DMS114 treated with DMSO at 0.1 percent for 48 hours (cell line): ENCODE measurements around the gene UGT1A1.
"Not testable (repeated sequence)": the region's sequence is repeated elsewhere in the genome, so short reads cannot be mapped to it uniquely, and the experiment has no call there.

Experiments used
- DNase-seq: peaks from one replicate; lab custom pipeline; 2025; ENCODE audit not compliant: unreplicated experiment; lab: John Stamatoyannopoulos, UW

Gene UGT1A1

DNA sequence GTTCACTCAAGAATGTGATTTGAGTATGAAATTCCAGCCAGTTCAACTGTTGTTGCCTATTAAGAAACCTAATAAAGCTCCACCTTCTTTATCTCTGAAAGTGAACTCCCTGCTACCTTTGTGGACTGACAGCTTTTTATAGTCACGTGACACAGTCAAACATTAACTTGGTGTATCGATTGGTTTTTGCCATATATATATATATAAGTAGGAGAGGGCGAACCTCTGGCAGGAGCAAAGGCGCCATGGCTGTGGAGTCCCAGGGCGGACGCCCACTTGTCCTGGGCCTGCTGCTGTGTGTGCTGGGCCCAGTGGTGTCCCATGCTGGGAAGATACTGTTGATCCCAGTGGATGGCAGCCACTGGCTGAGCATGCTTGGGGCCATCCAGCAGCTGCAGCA, at the start of gene UGT1A1:
TSS of gene UGT1A1 (plus strand) at position 228 of the 400 bp plus-strand sequence. CDS start at position 246, 18 bp downstream.
- no peak for DNase-seq

DNA sequence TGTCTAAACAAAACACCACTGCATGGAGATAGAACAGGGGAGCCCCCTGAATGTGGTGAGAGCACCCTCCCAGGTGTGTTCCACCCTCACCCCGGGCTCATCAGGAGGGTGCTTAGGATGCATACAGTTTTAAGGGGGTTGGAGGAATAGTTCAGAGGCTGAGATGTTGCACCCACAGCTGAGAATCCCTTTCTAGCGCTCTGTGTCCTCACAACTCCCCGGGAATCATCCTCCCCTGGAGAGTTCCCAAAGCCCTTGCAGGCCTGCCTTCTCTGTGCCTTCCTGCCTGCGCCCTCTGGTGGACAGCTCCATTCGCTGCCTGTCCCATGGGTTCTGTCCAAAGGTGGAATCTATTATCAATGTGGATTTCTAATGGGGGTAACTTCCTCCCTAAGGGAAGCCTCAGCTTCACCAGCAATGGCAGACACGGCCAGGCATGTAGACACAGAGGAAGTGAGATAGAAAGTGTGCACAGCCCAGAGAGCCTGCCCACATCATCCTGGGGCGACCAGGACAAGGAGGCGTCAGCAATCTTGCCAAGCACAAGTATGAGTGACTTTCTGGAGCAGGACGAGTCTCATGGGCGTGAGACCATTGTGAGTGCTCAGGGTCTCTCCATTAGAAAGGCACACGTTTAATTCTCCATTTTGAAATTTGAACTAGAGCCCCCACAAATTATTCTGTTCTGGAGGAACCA, 48.6 kb upstream of the UGT1A1 start:
- DNase-seq: peak; percentile 28

DNA sequence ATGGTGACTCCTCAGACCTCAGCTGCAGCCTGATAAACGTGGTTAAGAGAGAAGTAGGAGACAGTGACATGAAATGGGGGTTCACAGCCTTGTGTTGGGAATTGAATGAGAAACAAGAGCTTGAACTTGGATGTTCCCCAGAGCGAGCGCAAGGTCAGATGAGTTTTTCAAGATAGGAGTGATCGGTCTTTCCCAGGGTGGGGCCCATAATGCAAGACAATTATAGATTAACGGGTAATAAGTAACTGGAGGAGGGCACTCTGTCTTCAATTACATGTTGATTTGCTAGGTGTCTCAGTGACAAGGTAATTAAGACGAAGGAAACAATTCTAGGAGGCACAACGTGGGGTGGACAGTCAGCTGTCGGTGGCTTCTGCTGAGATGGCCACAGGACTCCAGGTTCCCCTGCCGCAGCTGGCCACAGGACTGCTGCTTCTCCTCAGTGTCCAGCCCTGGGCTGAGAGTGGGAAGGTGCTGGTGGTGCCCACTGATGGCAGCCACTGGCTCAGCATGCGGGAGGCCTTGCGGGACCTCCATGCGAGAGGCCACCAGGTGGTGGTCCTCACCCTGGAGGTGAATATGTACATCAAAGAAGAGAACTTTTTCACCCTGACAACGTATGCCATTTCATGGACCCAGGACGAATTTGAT, 47.3 kb upstream of the UGT1A1 start, which contains the start of gene UGT1A5:
TSS of gene UGT1A5 (plus strand) at position 297 of the 651 bp plus-strand sequence. CDS start at position 382, 85 bp downstream.
- no peak for DNase-seq

GRCh38 chr2:233713262-233713615, 46.8 kb upstream of the UGT1A1 start:
- no peak for DNase-seq

DNA sequence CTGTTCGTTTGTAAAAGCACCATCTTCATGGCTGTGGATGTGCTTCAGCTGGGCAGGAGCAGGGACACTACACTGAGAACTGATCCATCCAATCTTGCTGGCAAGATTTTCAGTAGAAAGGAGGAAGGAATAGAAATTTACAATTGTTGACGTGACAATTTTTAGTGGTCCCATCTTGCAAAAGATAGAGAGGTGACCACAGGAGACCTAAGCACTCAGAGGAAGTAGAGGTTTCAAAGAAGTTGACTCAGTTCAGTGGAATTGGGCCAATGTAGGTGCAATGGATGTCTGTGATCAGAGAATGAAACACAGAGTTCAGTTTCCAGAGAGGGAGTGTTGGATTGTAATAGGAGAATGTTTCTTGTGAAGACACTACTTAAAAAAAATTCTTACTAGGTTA, 45.9 kb upstream of the UGT1A1 start:
- no peak for DNase-seq

- DNase-seq: no peak
These were observed 41.5 kb upstream of the UGT1A1 start, which contains the start of gene UGT1A4 for GRCh38 chr2:233718552-233718951. UGT1A4 (plus strand) TSS chr2:233718736; CDS start chr2:233718821, 85 bp downstream.

GRCh38 chr2:233728723-233729301, 31.3 kb upstream of the UGT1A1 start, which contains the start of gene UGT1A3:
UGT1A3 (plus strand) TSS chr2:233729042; CDS start chr2:233729127, 85 bp downstream.
- DNase-seq: no peak

DNA sequence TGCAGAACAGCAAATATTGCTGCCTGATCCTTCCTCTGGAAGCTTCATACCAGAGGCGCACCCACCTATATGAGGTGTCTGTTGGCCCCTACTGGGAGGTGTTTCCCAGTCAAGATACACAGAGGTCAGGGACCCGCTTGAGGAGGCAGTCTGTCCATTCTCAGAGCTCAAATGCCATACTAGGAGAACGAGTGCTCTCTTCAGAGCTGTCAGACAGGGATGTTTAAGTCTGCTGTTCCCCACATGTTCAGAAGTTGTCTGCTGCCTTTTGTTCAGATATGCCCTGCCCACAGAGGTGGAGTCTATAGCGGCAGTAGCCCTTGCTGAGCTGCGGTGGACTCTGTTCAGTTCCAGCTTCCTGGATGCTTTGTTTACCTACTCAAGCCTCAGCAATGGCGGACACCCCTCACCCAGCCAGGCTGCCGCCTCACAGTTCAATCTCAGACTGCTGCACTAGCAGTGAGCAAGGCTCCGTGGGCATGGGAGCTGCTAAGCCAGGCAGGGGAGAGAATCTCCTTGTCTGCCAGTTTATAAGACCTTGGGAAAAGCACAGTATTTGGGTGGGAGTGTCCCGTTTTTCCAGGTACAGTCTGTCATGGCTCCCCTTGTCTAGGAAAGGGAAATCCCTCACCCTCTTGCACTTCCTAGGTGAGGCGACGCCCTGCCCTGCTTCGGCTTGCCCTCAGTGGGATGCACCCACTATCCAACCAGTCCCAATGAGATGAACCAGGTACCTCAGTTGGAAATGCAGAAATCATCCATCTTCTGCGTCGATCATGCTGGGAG, 23.0 kb upstream of the UGT1A1 start:
- DNase-seq: not testable (repeated sequence)

DNA sequence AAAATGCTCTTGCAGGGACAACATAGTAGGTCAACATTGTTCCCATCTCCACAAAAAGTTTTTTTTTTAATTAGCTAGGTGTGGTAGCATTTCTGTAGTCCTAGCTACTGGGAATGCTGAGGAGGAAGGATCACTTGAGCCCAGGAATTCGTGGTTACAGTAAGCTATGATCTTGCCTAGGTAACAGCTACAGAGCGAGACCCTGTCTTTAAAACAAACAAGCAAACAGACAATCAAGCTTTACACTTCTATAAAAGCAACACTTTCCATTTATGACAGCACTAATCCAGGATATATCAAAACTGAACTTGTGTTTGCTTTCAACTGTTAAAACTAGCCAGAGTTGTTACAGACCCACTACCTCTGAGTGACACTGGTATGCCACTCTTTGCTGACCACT, 19.2 kb upstream of the UGT1A1 start:
- DNase-seq: no peak

GRCh38 chr2:233743464-233744259, 16.4 kb upstream of the UGT1A1 start:
- no peak for DNase-seq

DNA sequence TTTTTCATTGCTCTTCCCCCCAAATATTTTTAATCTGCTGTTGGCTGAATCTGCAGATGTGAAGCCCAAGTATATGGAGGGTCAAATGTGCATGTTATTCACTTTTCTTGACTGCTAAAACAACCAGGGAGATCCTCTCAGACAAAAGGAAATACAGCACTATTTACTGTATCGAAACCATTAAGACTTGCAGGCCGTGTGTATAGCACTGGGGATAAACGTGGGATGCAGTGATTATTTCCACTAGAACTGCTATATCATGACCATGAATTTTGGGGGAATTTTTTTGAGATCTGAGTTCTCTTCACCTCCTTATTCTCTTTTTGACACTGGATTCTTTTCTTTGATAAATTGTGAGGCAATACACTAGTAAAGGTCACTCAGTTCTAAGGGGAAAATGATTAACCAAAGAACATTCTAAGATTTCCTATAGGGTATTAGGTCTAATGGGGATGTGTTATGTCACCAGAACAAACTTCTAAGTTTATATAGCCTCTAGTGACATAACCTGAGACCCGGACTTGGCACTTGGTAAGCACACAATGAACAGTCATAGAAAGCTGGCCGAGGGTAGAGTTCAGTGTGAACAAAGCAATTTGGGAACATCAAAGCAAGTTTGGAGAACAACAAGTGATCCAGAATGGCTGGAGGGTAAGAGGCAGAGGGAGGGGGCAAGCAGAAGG, 14.9 kb upstream of the UGT1A1 start:
- DNase-seq: no peak

- not testable (repeated sequence) for DNase-seq
These were observed 14.2 kb upstream of the UGT1A1 start for GRCh38 chr2:233745838-233746237.

DNA sequence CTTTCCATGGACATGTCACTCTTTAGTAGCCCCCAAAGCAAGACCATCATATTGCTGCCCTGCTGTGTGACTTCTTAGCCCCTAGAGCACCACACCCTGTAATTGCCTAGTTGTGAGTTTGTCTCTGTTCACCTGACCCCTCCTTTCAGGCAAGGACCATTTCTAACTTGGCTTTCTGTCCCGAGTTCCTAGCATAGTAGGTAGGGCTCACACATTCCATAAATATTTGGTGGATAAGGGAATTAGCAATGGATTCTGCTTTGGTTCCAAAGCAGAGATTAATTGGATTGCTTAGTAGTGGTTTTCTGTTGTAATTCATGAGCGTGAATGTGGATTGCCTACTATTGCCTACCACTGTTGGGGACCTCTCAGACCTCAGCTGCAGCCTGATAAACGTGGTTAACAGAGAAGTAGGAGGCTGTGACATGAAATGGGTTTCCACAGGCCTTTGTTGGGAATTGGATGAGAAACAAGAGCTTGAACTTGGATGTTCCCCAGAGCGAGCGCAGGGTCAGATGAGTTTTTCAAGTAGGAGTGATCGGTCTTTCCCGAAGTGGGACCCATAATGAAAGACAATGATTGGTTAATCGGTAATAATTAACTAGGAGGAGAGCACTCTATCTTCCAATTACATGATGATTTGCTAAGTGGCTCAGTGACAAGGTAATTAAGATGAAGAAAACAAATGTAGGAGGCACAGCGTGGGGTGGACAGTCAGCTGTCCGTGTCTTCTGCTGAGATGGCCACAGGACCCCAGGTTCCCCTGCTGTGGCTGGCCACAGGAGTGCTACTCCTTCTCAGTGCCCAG, 13.4 kb upstream of the UGT1A1 start:
- DNase-seq: no peak

- DNase-seq: no peak
These were observed 12.9 kb upstream of the UGT1A1 start for GRCh38 chr2:233747283-233747544.

DNA sequence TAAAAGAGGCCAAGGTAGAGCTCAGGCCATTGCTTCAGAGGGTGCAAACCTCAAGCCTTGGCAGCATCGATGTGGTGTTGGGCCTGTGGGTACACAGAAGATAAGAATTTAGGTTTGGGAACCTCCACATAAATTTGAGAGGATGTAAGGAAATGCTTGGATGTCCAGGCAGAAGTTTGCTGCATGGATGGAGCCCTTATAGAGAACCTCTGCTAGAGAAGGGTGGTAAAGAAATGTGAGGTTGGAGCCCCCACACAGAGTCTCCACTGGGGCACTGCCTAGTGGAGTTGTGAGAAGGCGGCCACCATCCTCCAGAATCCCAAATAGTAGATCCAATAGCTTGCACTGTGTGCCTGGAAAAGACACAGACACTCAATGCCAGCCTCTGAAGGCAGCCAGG, 9.4 kb upstream of the UGT1A1 start:
- not testable (repeated sequence) for DNase-seq

GRCh38 chr2:233751212-233752009, 8.7 kb upstream of the UGT1A1 start:
- not testable (repeated sequence) for DNase-seq

DNA sequence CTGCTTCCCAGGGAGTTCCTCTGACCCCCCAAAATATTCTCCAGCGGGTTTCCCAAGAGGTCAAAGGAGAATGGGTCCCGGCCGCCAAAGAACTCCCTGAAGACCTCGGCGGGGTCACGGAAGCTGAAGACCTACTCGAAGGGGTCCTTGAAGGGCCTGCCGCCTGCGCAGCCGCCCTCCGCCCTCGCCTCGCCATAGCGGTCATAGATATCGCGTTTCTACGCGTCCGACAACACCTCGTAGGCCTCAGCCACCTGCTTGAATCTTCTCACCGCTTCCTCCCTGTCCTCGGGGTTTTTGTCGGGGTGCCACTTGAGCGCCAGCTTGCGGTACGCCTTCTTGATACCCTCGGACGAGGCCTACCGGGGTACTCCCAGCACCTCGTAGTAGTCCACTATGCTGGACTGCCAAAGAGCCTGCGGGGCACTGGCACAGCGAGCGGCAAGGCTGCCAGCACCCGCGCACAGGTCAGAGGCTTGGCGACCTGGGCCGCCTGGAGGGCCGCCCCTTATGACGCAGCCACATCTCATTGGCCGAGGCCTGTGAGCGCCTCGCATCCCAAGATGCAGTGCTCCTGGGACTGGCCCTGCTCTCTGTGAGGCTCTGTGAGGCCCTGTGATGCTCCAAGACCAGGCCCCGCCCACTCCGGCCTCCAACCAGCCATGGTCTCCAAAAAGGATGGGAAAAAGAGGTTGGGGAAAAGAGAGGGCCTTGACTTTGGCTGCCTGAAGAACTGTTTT, 5.0 kb upstream of the UGT1A1 start:
- no peak for DNase-seq
